Osteoblast (primary cell): ENCODE results near the gene FLII. TPM values are rescaled to one million over a fixed set of nuclear protein-coding genes. Genes with fewer than 3 reads are reported as not detected.
A peak's percentile ranks its signal among the peaks of the same experiment; 100 is the strongest.

Experiments used
- DNase-seq: peaks from one replicate; pipeline ENCODE4 v3.0.0; 2011; ENCODE audit warnings: low spot score, mixed read lengths; ENCODE audit not compliant: insufficient read length; ENCODE audit errors: missing footprints
- H2AFZ ChIP-seq: 2 replicates; pipeline ENCODE4 v1.6.0; 2011; ENCODE audit warnings: mild to moderate bottlenecking, low read length
- H3K27ac ChIP-seq: 2 replicates; pipeline ENCODE4 v1.5.1; 2011; ENCODE audit warnings: mild to moderate bottlenecking, low read depth, low read length, moderate library complexity
- H3K27me3 ChIP-seq: 2 replicates; pipeline ENCODE4 v1.6.0; 2012; ENCODE audit warnings: mild to moderate bottlenecking, control low read depth, inconsistent platforms, low read length, moderate library complexity; ENCODE audit not compliant: insufficient read depth
- H3K36me3 ChIP-seq: 2 replicates; pipeline ENCODE4 v1.5.1; 2011; ENCODE audit warnings: mild to moderate bottlenecking, low read length, control low read depth, moderate library complexity; ENCODE audit not compliant: insufficient read depth
- H3K4me1 ChIP-seq: 2 replicates; pipeline ENCODE4 v1.5.1; 2011; ENCODE audit warnings: mild to moderate bottlenecking, low read length, control low read depth, moderate library complexity; ENCODE audit not compliant: insufficient read depth
- H3K4me2 ChIP-seq: 2 replicates; pipeline ENCODE4 v1.6.0; 2011; ENCODE audit warnings: mild to moderate bottlenecking, low read length; ENCODE audit not compliant: insufficient read depth
- H3K4me3 ChIP-seq: fragments of 200-600 bp; sonication (generic); 3 replicates; pipeline ENCODE4 v1.5.1; 2012; ENCODE audit warnings: mild to moderate bottlenecking, low read length, inconsistent platforms; ENCODE audit not compliant: insufficient read depth
- H3K79me2 ChIP-seq: 2 replicates; pipeline ENCODE4 v1.6.0; 2012; ENCODE audit warnings: mild to moderate bottlenecking, low read length, control low read depth, inconsistent platforms; ENCODE audit not compliant: insufficient read depth
- H3K9me3 ChIP-seq: 2 replicates; pipeline ENCODE4 v1.5.1; 2011; ENCODE audit warnings: low read depth, low read length, control low read depth
- H4K20me1 ChIP-seq: 2 replicates; pipeline ENCODE4 v1.6.0; 2012; ENCODE audit warnings: mild to moderate bottlenecking, low read length, control low read depth; ENCODE audit not compliant: insufficient read depth
- total RNA-seq: library from RNA; depleted of rRNA; stranded (reverse); fragments of >200 nt; gene quantifications from 2 replicates; pipeline ENCODE4 v1.2.3, GENCODE V29; 2012
- TF ChIP-seq, protein P1 (sequence below): IDR thresholded peaks from 2 replicates; pipeline ENCODE4 v1.5.1; 2011; ENCODE audit warnings: mild to moderate bottlenecking, low read depth, low read length, moderate library complexity; ENCODE audit errors: extremely low read depth

FLII gene
- total RNA-seq, 1 donor: 212 TPM

DNA sequence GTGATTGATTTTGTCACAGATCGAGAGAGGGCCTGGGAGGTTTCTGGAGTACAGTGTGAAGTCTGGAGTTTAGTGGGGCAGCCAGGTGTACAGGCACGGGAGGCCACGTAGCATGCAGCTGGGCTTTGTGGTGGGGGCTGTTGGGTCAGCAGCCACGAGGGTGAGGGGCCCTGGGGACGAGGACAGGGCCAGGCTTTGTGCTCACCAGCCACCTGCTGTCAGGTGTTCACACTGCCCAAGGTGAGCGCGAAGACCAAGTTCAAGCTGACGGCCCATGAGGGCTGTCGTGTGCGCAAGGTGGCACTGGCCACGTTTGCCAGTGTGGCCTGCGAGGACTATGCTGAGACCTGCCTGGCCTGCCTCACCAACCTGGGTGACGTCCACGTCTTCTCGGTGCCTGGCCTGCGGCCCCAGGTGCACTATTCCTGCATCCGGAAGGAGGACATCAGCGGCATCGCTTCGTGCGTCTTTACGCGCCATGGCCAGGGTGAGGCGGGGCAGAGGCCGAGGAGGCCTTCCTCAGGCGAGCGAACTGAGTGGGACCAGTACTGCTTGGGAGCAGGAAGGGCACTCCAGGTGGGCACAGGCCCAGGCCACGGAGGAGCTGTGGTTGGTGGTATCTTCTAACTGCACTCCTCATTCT lies 17.2 kb downstream of the FLII start:
- H4K20me1 ChIP-seq: peaks cover 9% of the 10 kb centered on the region
- H3K27ac ChIP-seq: no peak overlapping the region
- H3K9me3 ChIP-seq: no peaks in the 10 kb centered on the region
- DNase-seq: no peak
- H3K4me1 ChIP-seq: no peaks in the 10 kb centered on the region
- TF ChIP-seq, protein P1, sequence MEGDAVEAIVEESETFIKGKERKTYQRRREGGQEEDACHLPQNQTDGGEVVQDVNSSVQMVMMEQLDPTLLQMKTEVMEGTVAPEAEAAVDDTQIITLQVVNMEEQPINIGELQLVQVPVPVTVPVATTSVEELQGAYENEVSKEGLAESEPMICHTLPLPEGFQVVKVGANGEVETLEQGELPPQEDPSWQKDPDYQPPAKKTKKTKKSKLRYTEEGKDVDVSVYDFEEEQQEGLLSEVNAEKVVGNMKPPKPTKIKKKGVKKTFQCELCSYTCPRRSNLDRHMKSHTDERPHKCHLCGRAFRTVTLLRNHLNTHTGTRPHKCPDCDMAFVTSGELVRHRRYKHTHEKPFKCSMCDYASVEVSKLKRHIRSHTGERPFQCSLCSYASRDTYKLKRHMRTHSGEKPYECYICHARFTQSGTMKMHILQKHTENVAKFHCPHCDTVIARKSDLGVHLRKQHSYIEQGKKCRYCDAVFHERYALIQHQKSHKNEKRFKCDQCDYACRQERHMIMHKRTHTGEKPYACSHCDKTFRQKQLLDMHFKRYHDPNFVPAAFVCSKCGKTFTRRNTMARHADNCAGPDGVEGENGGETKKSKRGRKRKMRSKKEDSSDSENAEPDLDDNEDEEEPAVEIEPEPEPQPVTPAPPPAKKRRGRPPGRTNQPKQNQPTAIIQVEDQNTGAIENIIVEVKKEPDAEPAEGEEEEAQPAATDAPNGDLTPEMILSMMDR: no peak
- H3K79me2 ChIP-seq: no peaks in the 10 kb centered on the region
- H3K27me3 ChIP-seq: no peaks in the 10 kb centered on the region
- H3K4me2 ChIP-seq: no peak overlapping the region
- peaks cover 64% of the 10 kb centered on the region for H3K36me3 ChIP-seq
- H3K4me3 ChIP-seq: no peak overlapping the region
- H2AFZ ChIP-seq: no peak overlapping the region

DNA sequence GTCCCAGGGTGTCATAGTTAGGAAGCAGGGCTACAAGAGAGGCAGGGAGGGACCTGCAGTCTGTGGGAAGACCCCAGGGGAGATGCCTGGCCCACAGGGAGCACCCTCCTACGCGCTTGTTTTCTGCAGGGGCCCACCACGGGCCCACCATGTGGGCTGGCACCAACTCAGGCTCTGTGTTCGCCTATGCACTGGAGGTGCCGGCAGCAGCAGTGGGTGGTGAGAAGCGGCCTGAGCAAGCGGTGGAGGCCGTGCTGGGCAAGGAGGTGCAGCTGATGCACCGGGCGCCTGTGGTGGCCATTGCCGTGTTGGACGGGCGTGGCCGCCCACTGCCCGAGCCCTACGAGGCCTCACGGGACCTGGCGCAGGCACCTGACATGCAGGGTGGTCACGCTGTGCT lies 18.1 kb downstream of the FLII start:
- Histone ChIP-seq H3K79me2 (no peaks in the 10 kb centered on the region), H3K4me2 (no peak overlapping the region), H3K4me1 (peaks cover 8% of the 10 kb centered on the region), H3K27ac (no peak overlapping the region), H4K20me1 (peaks cover 8% of the 10 kb centered on the region), H2AFZ (no peak overlapping the region), H3K27me3 (no peaks in the 10 kb centered on the region), H3K4me3 (no peak overlapping the region), H3K9me3 (no peaks in the 10 kb centered on the region), H3K36me3 (peaks cover 55% of the 10 kb centered on the region)
- TF ChIP-seq, protein P1: no peak
- no peak for DNase-seq

DNA sequence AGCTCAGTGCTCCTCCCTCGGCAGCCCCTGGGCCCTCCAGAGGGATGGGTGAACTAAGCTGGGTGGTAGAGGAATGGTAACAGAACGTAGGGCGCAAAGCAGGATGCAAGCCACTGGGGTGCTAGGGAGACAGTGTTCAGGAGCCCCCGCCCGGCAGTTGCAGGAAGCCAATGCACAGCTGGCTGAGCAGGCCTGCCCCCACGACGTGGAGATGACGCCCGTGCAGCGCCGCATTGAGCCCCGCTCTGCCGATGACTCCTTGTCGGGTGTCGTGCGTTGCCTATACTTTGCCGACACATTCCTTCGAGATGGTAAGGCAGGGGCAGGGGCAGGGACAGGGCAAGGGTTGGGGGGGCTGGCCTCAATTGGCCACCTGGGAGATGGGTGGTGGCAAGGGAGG lies 20.2 kb downstream of the FLII start:
- H3K36me3 ChIP-seq: peaks cover 52% of the 10 kb centered on the region
- H3K27ac ChIP-seq: no peak overlapping the region
- H3K4me2 ChIP-seq: no peak overlapping the region
- H3K79me2 ChIP-seq: peaks cover 8% of the 10 kb centered on the region
- DNase-seq: no peak
- peaks cover 12% of the 10 kb centered on the region for H3K4me1 ChIP-seq
- no peaks in the 10 kb centered on the region for H3K9me3 ChIP-seq
- H2AFZ ChIP-seq: no peak overlapping the region
- H3K4me3 ChIP-seq: no peak overlapping the region
- TF ChIP-seq, protein P1: no peak
- H3K27me3 ChIP-seq: no peaks in the 10 kb centered on the region
- H4K20me1 ChIP-seq: no peaks in the 10 kb centered on the region

DNA sequence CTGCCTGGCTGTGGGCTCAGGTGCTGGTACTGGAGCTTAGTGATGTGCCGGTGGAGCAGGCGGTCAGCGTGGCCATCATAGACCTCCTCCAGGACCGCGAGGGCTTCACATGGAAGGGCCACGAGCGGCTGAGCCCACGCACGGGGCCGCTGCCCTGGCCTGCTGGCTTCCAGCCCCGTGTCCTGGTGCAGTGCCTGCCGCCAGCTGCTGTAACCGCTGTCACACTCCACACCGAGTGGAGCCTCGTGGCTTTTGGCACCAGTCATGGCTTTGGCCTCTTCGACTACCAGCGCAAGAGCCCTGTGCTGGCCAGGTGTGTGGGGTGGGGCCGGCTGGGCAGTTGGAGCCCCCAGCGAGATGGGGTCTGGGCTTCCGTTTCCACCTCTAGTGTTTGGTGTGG lies 21.1 kb downstream of the FLII start:
- Histone ChIP-seq H3K27me3 (no peaks in the 10 kb centered on the region), H3K27ac (no peak overlapping the region), H3K79me2 (peaks cover 16% of the 10 kb centered on the region), H3K4me3 (no peak overlapping the region), H2AFZ (no peak overlapping the region), H4K20me1 (peaks cover 8% of the 10 kb centered on the region), H3K4me1 (peaks cover 12% of the 10 kb centered on the region), H3K4me2 (no peak overlapping the region), H3K36me3 (peaks cover 56% of the 10 kb centered on the region), H3K9me3 (no peaks in the 10 kb centered on the region)
- peak; percentile 78 for DNase-seq
- TF ChIP-seq, protein P1: no peak
